ENCODE measurements around the gene ZDHHC20. TPM values are rescaled to one million over a fixed set of nuclear protein-coding genes. Genes with fewer than 3 reads are reported as not detected.

Gene ZDHHC20
- total and polyA plus RNA-seq, 10 of the 15 experiments (the other 5 are each of a cell fraction or from before 2014, with no cell fraction given), result 8.6 to 57.8 (median 41.7) TPM

GRCh38 chr13:21445759-21446158 lies 13.3 kb downstream of the ZDHHC20 start:
- 91% methylated on average over 6 of the region's 6 CpGs for WGBS (ENCODE audit: insufficient coverage, insufficient replicate concordance, low lambda C conversion rate, missing lambda C conversion rate)
- POLR2A ChIA-PET, result no interaction called here
- ATAC-seq (no peak), FAIRE-seq (no peak), DNase-seq (ENCODE audit: low read depth, low spot score) (no peak)
- Histone ChIP-seq H3K27ac (ENCODE audit: control insufficient read depth, insufficient read depth) (no peak overlapping the region), H3K4me2 (ENCODE audit: control insufficient read depth, insufficient read depth) (no peak overlapping the region), H3K4me3 (no peak overlapping the region), H3K36me3 (ENCODE audit: control insufficient read depth in 2 of 2, insufficient read depth in 2 of 2, low read length in 1 of 2) (no peaks in the 10 kb centered on the region), H3K79me2 (ENCODE audit: control insufficient read depth, insufficient read depth, low read length) (peaks cover 17% of the 10 kb centered on the region), H3K4me1 (ENCODE audit: control insufficient read depth, insufficient read depth, low read length) (no peaks in the 10 kb centered on the region), H3K9me3 (replicated peaks; ENCODE audit: control insufficient read depth, insufficient read depth, low read length) (peaks cover 3% of the 10 kb centered on the region; the same call in 1 of the 3 replicates), H4K20me1 (ENCODE audit: control insufficient read depth, insufficient read depth) (no peaks in the 10 kb centered on the region), H2AFZ (ENCODE audit: control insufficient read depth, low read depth, low read length) (no peak overlapping the region), H3K9ac (ENCODE audit: control insufficient read depth, insufficient read depth, low read length) (no peak overlapping the region), H3K27me3 (replicated peaks in 1 of 2; ENCODE audit: control insufficient read depth in 2 of 2, insufficient read depth in 2 of 2, low read length in 1 of 2) (no peaks in the 10 kb centered on the region)
- in situ Hi-C loops (cut with MboI) (no loop called here), intact Hi-C loops (cut with micrococcal nuclease; ENCODE audit: unreplicated experiment) (no loop called here)
- CTCF ChIA-PET, result no interaction called here
- BruUV-seq (replicated peaks), result no TSS peak
- RAD21 ChIA-PET (ENCODE audit: unreplicated experiment), result no interaction called here
- TF ChIP-seq ZBTB40 (IDR thresholded peaks at IDR 0.05; ENCODE audit: borderline replicate concordance), result no peak
- no peak for TF ChIP-seq NKRF (conservative IDR thresholded peaks at IDR 0.05)
- TF ChIP-seq CBX5 (IDR thresholded peaks at IDR 0.05; ENCODE audit: low read depth), result no peak
- no peak for TF ChIP-seq PBX3 (IDR thresholded peaks at IDR 0.05; ENCODE audit: insufficient replicate concordance, low read depth, low read length)
- TF ChIP-seq KLF5 (IDR thresholded peaks at IDR 0.05; ENCODE audit: partially characterized antibody), result no peak
- TF ChIP-seq SIX5 (IDR thresholded peaks at IDR 0.05; ENCODE audit: low read depth, low read length, severe bottlenecking), result no peak
- TF ChIP-seq, protein P1, sequence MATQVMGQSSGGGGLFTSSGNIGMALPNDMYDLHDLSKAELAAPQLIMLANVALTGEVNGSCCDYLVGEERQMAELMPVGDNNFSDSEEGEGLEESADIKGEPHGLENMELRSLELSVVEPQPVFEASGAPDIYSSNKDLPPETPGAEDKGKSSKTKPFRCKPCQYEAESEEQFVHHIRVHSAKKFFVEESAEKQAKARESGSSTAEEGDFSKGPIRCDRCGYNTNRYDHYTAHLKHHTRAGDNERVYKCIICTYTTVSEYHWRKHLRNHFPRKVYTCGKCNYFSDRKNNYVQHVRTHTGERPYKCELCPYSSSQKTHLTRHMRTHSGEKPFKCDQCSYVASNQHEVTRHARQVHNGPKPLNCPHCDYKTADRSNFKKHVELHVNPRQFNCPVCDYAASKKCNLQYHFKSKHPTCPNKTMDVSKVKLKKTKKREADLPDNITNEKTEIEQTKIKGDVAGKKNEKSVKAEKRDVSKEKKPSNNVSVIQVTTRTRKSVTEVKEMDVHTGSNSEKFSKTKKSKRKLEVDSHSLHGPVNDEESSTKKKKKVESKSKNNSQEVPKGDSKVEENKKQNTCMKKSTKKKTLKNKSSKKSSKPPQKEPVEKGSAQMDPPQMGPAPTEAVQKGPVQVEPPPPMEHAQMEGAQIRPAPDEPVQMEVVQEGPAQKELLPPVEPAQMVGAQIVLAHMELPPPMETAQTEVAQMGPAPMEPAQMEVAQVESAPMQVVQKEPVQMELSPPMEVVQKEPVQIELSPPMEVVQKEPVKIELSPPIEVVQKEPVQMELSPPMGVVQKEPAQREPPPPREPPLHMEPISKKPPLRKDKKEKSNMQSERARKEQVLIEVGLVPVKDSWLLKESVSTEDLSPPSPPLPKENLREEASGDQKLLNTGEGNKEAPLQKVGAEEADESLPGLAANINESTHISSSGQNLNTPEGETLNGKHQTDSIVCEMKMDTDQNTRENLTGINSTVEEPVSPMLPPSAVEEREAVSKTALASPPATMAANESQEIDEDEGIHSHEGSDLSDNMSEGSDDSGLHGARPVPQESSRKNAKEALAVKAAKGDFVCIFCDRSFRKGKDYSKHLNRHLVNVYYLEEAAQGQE (IDR thresholded peaks at IDR 0.05; ENCODE audit: low read depth, low read length), result no peak
- TF ChIP-seq MLLT1 (IDR thresholded peaks at IDR 0.05), result no peak
- TF ChIP-seq POU2F2 (IDR thresholded peaks at IDR 0.05; ENCODE audit: borderline replicate concordance, low read depth, low read length), result no peak
- SMC1A ChIA-PET (ENCODE audit: uncharacterized antibody, unreplicated experiment), result interaction anchor here (0.8 to 1.4 kb wide), 2 partner anchors 10 to 12 kb away, joined by 3 to 4 read pairs; no protein-coding TSS in a partner anchor
